HG02678 (cell line): ENCODE data around the gene KRTAP10-8.
"Not testable (repeated sequence)": the region's sequence is repeated elsewhere in the genome, so short reads cannot be mapped to it uniquely, and the experiment has no call there.

Experiments used
- ATAC-seq: cut with Tn5 transposase; IDR thresholded peaks from one replicate; pipeline ENCODE4 v1.9.1; 2021; ENCODE audit warnings: mild to moderate bottlenecking, moderate library complexity; ENCODE audit not compliant: unreplicated experiment

KRTAP10-8 gene

DNA sequence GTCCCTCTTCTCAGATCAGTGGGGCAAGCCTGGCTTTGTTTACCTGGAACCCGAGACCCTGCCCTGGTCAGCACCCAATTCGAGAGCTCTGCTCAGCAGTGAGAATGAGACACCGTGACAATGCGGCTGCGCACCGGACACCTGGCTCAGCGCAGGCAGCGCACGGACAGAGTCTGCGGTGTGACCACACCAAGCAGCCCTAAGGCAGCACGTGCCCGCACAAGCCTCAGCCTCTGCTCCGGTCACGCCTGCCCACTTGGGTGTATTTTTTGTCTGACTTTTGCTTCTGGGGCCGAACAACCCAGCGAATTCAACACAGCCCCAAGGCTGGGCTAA lies 4.7 kb downstream of the KRTAP10-8 start:
- no peak for ATAC-seq

DNA sequence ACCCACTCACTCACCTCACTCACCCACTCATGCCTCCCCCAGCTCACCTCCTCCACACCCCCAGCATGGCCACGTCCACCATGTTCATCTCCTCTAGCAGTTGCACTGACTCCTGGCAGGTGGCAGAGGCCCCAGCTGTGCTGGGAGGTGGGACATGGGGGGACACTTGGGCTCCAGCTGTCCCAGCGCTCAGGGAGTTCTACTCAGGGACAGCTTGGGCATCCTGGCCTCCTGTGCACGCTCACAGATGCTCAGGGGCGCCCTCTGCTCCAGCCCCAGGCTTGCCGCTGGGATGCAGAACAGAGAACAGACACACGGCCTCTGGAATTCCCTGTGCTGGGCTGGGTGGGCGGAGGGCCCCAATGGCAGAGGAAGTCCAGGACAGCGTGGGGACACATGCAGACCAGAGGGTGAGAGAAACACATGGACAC lies 5.2 kb downstream of the KRTAP10-8 start:
- ATAC-seq, result no peak

DNA sequence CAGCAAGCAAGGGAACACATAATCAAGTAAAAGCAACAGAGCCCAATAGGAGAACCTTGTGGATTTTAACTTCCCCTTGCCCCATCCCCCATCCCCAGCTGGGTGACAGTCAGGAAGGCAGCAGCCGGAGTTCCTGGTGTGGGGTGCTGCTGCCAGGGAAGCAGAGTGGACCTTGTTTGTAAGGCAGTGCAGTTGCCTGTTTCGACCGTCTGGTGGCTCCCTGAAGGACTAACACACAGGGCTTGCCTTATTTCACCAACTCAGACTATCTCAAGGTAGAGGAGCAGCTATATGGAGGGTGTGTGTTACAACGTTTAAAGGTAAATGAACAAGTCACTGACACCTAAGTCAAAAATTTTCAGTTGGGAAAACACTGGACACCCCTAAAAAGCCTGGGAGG lies 6.6 kb downstream of the KRTAP10-8 start:
- ATAC-seq, result no peak

DNA sequence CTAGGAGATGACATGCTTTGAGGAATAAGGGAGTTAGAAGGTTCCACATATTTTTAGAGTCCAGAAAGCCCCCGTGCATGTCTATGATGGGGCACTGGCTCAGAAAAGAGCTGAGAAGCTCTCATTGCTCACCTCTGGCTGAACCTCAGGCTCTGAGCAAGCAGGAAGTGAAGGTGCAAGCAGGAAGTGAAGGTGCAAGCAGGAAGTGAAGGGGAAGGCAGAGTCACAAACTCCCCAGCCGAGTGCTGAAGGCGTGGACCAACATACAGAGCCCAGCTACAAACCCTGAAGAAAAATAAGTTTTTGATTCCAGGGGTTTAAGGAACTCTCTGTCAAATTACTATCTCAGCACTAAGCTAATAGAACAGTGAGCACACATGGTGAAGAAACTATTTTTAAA lies 7.0 kb downstream of the KRTAP10-8 start:
- ATAC-seq, result no peak

DNA sequence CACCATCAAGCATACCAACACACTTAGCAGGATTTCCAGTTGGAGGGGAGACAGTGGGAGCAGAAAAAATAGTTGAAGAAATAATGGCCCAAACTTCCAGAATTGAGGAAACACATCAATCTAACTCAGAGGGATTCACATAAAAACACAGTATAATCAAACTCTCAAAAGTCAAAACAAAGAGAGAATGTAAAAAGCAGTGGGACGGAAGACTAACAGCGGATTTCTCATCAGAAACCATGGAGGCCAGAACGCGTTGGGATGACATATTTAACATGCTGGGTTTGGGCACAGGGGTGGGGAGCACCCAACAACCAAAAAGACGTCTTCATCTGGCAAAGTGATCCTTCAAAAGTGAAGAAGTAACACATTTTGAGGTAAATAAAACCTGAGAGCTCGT lies 8.0 kb downstream of the KRTAP10-8 start:
- ATAC-seq, result no peak

DNA sequence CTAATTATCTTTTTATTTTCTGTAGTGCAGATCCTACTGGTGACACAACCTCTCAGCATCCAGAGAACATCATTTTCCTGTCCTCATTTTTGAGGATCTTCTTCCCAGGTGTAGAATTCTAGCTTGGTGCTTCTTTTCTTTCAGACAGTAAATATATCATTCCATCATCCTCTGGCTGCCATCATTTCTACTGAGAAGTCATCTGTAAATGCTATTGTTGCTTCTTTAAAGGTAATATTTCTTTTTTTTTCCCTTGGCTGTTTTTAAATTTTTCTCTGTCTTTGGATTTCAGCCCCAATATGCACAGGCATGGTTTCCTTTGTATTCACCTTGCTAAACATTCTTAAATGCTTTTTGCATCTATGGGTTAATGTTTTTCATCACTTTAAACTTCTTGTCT lies 11.7 kb downstream of the KRTAP10-8 start:
- ATAC-seq, result no peak

DNA sequence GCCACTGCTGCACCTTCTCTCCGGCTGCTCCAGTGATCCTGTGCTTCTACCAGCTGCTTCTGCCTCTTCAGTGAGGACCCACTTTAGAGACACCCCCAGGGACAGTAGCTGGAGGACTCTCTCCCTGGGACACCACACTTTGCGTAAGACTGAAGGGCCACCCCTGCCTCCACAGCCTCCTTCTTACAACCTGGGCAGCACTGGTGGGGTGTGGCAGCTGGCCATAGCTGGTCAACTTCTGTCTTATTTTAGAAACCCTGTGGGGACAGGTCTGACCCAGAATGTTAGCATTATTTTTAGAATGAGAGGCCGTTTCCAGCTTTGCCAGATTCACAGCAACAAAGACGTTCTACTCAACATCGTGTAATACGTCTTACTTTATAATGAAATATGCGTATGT lies 13.9 kb downstream of the KRTAP10-8 start:
- ATAC-seq, result no peak

DNA sequence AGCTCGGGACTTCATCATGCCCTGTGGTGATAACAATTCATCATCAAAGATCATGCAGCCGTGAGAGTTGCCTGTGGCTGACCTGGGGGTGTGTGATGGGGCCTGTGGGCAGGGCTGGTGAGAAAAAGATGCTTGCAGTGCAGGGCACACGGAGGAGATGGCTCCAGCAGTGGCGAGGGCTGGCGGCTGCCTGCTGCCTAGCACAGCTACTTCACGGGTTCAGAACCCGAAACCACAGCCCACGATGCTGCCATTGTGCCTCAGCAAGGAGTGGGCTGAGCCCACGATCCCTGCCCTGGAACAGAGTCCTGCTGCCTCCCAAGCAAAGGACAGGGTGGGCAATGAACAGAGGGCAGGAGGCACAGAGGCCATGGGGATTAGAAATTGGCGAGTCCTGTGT lies 14.4 kb downstream of the KRTAP10-8 start:
- ATAC-seq, result no peak

DNA sequence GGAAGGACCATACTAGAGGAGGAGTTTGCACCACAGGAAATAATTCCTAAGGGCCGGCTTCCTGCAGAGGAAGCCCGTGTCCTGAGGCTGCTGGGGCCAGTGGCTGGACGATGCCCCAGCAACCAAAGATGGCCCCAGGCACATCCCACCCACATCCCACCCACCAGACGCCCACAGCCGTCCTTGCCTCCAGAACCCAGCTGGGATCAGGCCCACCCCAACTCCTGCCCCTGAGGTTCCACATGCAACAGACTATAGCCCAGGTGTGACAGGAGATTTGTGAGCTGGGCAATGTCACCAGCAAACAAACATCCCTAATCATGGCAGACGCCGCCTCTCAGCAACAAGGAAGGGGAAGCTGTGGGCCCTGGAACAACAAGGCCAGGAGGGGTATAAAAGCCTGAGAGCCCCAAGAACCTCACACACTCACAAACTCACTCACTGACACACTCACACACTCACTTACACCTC lies 14.8 kb downstream of the KRTAP10-8 start, which contains the start of gene KRTAP10-9:
TSS of gene KRTAP10-9 (plus strand) at position 421 of the 471 bp plus-strand sequence. CDS start 79 bp downstream, outside the sequence.
- ATAC-seq, result no peak

DNA sequence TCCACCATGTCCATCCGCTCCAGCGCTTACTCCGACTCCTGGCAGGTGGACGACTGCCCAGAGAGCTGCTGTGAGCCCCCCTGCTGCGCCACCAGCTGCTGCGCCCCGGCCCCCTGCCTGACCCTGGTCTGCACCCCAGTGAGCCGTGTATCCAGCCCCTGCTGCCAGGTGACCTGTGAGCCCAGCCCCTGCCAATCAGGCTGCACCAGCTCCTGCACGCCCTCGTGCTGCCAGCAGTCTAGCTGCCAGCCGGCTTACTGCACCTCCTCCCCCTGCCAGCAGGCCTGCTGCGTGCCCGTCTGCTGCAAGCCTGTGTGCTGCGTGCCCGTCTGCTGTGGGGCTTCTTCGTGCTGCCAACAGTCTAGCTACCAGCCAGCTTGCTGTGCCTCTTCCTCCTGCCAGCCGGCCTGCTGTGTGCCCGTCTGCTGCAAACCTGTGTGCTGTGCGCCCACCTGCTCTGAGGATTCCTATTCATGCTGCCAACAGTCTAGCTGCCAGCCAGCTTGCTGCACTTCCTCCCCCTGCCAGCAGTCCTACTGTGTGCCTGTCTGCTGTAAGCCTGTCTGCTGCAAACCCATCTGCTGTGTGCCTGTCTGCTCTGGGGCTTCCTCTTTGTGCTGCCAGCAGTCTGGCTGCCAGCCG lies 15.4 kb downstream of the KRTAP10-8 start:
- ATAC-seq, result not testable (repeated sequence)

DNA sequence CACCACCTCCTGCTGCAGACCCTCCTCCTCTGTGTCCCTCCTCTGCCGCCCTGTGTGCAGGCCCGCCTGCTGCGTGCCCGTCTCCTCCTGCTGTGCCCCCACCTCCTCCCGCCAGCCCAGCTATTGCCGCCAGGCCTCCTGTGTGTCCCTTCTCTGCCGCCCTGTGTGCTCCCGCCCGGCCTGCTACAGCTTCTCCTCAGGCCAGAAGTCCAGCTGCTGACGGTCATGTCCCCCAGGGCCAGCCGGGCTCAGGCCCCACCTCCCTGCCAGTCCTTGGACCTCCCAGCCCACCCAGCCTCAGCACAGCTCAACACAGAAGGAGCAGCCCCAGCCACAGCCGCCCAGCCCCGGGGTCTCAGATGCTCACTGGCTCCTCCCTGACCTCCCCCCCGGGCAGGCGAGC lies 16.0 kb downstream of the KRTAP10-8 start:
- not testable (repeated sequence) for ATAC-seq

DNA sequence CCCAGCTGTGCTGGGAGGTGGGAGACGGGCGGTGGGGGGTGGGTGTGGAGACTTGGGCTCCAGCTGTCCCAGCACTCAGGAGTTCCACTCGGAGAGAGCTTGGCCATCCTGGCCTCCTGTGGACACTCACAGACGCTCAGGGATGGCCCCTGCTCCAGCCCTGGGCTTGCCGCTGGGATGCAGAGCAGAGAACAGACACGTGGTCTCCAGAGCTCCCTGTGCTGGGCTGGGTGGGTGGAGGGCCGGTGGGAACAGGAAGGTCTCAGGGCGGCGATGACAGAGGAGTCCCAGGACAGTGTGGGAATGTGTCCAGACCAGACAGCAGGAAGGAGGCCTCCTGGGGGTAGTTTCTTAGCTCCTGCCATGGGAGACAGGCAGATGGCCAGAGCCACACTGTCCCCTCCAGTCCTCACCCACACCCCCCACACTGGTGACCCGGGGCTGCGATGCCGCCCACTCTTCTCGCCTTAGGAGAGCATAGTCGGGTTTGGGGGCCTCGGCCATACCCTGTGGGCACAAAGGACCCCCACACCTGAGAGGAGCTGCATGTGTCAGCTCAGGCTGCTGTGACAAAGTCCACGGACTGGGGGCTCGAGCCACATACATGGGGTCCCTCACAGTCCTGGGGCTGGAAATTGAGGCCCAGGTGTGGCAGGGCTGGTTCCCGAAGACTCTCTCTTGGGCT lies 17.0 kb downstream of the KRTAP10-8 start:
- ATAC-seq, result no peak

DNA sequence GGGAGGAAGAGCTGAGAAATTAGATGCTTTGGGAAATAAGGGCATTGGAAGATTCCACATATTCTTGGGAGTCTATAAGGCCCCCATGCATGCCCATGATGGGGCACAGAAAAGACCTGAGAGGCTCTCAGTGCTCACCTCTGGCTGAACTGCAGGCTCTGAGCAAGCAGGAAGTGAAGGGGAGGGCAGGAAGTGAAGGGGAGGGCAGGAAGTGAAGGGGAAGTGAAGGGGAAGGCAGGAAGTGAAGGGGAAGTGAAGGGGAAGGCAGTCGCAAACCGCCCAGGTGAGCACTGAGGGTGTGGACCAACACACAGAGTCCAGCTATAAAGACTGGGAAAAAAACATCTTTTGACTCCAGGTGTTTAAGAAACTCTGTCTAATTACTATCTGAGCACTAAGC lies 18.6 kb downstream of the KRTAP10-8 start:
- no peak for ATAC-seq

DNA sequence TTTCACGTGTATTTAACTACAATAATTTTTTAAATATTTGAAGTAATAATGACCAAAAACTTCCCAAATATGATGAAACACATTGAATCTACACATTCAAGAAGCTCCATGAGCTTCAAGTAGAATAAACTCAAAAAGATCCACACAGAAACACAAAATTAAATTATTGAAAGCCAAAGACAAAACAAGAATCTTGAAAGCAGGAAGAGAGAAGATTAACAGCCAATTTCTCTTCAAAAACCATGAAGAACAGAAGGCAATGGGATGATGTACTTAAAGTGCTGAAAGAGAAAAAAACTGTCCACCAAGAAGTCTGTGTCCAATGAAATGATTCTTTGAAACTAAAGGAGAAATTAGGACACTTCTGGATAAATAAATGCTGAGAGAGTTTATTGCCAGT lies 20.2 kb downstream of the KRTAP10-8 start:
- ATAC-seq, result no peak

DNA sequence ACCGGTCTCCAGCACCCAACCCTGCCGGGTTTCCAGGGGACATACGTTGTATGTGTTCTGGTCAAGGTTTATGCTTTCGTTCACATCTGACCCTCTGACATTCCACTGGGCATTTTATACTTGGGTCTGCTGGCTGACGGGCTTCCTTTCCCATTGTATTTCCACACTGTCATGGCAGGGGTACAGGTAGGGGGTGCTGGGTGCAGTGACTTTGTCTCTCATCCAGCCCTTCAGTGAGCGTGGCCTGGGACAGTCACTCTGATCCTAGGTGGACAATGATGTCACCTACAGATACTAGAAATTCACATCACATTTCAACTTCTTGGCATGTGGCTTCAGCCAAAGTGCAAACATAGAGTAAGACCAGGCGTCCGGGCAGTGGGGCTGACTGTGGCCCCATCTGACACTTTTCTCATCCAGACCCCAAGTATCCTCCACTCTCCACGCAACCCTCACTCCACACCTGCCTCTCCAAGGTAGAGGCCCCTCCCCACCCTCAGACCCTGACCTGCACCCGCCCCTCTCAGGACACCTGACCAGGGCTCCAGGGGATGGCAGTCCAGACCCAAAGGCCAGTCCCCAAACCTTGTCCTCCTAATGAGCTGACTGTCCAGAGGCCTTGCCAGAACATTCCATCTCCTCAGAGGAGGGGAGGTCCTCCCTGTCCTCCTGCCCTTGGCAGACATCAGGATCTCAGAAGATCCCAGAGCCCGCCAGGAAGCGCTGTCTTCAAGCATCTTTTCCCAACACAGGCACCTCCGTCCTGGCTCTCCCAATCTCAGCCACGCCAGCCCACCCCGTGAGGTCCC lies 24.5 kb downstream of the KRTAP10-8 start:
- ATAC-seq, result no peak

DNA sequence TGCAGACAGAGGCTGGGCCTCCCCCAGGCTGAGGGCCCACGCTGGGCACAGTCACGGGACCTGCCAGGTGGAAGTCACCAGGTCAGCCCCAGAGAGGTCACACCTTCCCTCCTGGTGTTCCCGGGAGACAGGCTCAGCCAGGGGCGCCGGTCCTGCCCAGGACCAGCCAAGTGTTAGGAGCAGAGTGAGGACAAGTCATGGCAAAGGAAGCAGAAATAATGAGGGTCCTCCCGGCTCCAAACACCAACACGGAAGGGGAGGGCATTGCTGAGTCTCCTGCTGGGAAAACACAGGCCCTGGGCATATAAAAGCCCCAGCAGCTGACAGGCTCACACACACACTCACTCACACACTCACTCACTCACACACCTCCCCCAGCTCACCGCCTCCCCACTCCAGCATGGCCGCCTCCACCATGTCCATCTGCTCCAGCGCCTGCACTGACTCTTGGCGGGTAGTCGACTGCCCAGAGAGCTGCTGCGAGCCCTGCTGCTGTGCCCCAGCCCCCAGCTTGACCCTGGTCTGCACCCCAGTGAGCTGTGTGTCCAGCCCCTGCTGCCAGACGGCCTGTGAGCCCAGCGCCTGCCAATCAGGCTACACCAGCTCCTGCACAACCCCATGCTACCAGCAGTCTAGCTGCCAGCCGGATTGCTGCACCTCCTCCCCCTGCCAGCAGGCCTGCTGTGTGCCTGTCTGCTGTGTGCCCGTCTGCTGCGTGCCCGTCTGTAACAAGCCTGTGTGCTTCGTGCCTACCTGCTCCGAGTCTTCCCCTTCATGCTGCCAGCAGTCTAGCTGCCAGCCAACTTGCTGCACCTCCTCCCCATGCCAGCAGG lies 25.4 kb downstream of the KRTAP10-8 start, which contains the start of gene KRTAP10-10:
TSS of gene KRTAP10-10 (plus strand) at position 339 of the 833 bp plus-strand sequence. CDS start at position 401, 62 bp downstream.
- no peak for ATAC-seq

DNA sequence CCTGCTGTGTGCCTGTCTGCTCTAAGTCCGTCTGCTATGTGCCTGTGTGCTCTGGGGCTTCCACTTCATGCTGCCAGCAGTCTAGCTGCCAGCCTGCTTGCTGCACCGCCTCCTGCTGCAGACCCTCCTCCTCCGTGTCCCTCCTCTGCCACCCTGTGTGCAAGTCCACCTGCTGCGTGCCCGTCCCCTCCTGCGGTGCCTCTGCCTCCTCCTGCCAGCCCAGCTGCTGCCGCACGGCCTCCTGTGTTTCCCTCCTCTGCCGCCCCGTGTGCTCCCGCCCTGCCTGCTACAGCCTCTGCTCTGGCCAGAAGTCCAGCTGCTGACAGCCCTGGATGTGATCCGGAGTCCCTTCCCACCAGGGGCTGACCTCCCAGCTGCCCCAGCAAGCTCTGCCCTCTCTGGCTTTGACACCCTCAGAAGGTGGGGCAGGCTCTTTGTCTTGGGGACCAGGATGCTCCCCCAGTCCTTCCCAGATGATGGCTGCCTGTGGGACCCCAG lies 26.0 kb downstream of the KRTAP10-8 start:
- ATAC-seq, result not testable (repeated sequence)

DNA sequence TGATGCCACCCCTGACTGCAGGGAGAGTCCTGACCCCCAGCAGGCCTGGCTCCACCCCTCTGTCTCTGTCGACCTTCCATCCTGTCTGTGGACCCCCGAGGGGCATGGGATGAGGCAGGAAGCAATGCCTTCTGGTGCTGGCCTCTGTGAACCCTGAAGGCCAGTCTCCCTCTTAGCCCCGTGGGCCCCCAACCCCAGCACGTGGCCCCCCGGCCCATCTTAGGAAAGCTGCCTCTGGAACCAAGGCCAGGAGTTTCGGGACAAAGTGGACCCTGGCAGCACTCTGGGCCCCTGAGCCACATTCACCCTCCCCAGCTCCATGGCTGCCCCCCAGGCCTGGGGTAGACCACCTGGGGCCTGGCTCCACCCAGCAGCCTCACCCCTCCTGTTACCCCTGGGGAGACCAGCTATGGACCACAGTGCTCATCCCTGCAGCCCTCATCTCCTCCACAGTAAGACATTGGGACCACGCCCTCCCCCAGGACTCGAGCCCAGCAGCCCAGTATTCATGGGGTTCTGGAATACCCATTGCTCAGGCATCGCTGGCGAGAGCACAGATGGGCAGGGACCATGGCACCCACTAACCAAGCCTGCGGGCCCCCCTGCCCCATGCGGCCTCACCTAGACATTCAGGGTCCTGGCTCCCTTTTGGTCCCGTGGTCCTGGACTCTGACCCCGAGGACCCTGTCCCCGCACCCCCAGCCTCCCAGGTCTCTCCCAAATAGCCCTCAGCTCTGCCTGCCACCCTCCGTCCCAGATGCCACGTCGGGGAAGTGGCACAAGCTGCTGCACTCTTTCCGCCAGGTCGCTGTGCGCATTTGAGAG lies 26.8 kb downstream of the KRTAP10-8 start:
- not testable (repeated sequence) for ATAC-seq

DNA sequence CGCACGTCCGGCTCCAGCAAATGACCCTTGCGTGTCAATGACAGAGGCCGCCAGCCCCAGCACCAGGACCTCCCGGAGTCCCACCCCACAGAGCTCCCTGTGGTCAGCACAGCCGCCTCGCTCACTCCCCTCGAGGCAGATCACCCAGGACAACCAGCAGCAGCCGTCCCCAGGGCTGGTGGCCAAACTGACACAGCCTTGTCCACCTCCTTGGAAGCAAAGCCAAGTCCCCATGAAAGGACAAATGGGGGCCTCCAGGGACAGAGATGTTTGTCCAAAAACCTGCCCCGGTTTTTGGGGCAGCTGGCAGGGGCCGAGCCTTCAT lies 27.4 kb downstream of the KRTAP10-8 start:
- no peak for ATAC-seq

DNA sequence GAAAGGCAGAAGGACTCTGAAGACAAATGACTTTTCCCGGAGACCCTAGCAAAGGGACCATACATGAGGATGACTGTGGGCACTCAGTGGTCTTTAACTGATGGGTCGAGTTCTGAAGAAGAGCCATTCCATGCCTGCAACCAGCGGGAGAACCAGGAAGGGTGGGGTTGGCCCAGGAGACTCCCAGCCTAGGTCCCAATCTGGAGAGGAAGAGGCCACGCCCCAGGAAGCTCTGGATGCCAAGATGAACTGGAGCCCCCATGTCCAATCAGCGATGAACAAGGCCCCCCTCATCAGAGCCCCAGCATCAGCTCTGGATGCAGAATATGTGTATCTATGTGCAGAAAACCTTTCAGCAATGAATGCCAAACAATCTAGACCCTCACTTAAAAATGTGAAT lies 28.9 kb downstream of the KRTAP10-8 start:
- ATAC-seq, result no peak
